Smooth muscle cell (in vitro differentiated cells): ENCODE measurements around the gene MS4A18. TPM values are rescaled to one million over a fixed set of nuclear protein-coding genes. Genes with fewer than 3 reads are reported as not detected.
"Not testable (repeated sequence)": the region's sequence is repeated elsewhere in the genome, so short reads cannot be mapped to it uniquely, and the experiment has no call there.

ENCODE experiments used
- DNase-seq: peaks from one replicate; lab custom pipeline; 2025; ENCODE audit not compliant: unreplicated experiment; lab: John Stamatoyannopoulos, UW
- H2AFZ ChIP-seq: fragments of 200-600 bp; sonication (generic); 2 replicates; pipeline ENCODE4 v1.6.0; 2016; ENCODE audit warnings: antibody characterized with exemption, low read depth, mild to moderate bottlenecking
- H3F3A ChIP-seq: fragments of 200-600 bp; sonication (generic); 2 replicates; pipeline ENCODE4 v1.6.0; 2017; ENCODE audit warnings: antibody characterized with exemption, low read depth
- H3K27ac ChIP-seq: fragments of 200-600 bp; sonication (generic); 2 replicates; pipeline ENCODE4 v1.5.1; 2016; ENCODE audit warnings: low read depth, mild to moderate bottlenecking
- H3K27me3 ChIP-seq: fragments of 200-600 bp; sonication (generic); 2 replicates; pipeline ENCODE4 v1.6.1; 2016; ENCODE audit warnings: low read depth, mild to moderate bottlenecking
- H3K36me3 ChIP-seq: fragments of 200-600 bp; sonication (generic); 2 replicates; pipeline ENCODE4 v1.5.1; 2016; ENCODE audit warnings: low read depth
- H3K4me1 ChIP-seq: fragments of 200-600 bp; sonication (generic); 2 replicates; pipeline ENCODE4 v1.5.1; 2016; ENCODE audit warnings: low read depth
- H3K4me2 ChIP-seq: fragments of 200-600 bp; sonication (generic); 2 replicates; pipeline ENCODE4 v1.6.0; 2016; ENCODE audit warnings: mild to moderate bottlenecking
- H3K4me3 ChIP-seq: fragments of 200-600 bp; sonication (generic); 2 replicates; pipeline ENCODE4 v1.5.1; 2016; ENCODE audit warnings: mild to moderate bottlenecking
- H3K79me2 ChIP-seq: fragments of 200-600 bp; sonication (generic); 2 replicates; pipeline ENCODE4 v1.6.0; 2016; ENCODE audit warnings: low read depth, mild to moderate bottlenecking
- H3K9ac ChIP-seq: fragments of 200-600 bp; sonication (generic); 2 replicates; pipeline ENCODE4 v1.6.0; 2016; ENCODE audit warnings: low read depth
- H3K9me3 ChIP-seq: fragments of 200-600 bp; sonication (generic); replicated peaks from 2 replicates; pipeline ENCODE4 v1.5.1; 2016; ENCODE audit warnings: low read depth
- H4K20me1 ChIP-seq: fragments of 200-600 bp; sonication (generic); 2 replicates; pipeline ENCODE4 v1.6.0; 2016; ENCODE audit warnings: low read depth
- CTCF ChIP-seq: fragments of 200-600 bp; sonication (generic); IDR thresholded peaks from 2 replicates; pipeline ENCODE4 v1.5.1; 2017; ENCODE audit warnings: borderline replicate concordance, mild to moderate bottlenecking, antibody characterized with exemption; ENCODE audit not compliant: insufficient read depth, poor library complexity, severe bottlenecking
- WGBS: methylation state at CpG from one replicate; pipeline ENCODE4 v1.1.7; 2016; ENCODE audit warnings: low lambda C conversion rate; 5-methylcytosine and 5-hydroxymethylcytosine counted together
- polyA plus RNA-seq: library from polyadenylated mRNA; unstranded; fragments of >200 nt; fragmentation: Nextera tagmentation; extraction: Ambion mirVana; gene quantifications from 2 replicates; pipeline ENCODE4 v1.2.1, GENCODE V29; 2016
- total RNA-seq: library from RNA; depleted of rRNA; stranded (reverse); fragments of >200 nt; gene quantifications from 2 replicates; pipeline ENCODE4 v1.2.3, GENCODE V29; 2014

Gene MS4A18
- not detected in 2 replicates for total RNA-seq
- polyA plus RNA-seq, result not detected in 2 replicates

- WGBS, result 84% methylated on average over 3 of the region's 3 CpGs
- H3K36me3 ChIP-seq, result no peaks in the 10 kb centered on the region
- H3K9ac ChIP-seq, result no peak within 1 kb of the TSS
- no peaks in the 10 kb centered on the region for H3F3A ChIP-seq
- DNase-seq, result no peak
- H3K9me3 ChIP-seq, result no peaks in the 10 kb centered on the region
- no peak within 1 kb of the TSS for H3K4me3 ChIP-seq
- no peak within 1 kb of the TSS for H2AFZ ChIP-seq
- H3K27me3 ChIP-seq, result no peaks in the 10 kb centered on the region
- no peak within 1 kb of the TSS for H3K27ac ChIP-seq
- H3K79me2 ChIP-seq, result no peaks in the 10 kb centered on the region
- no peak within 1 kb of the TSS for H3K4me2 ChIP-seq
- H3K4me1 ChIP-seq, result no peaks in the 10 kb centered on the region
- no peaks in the 10 kb centered on the region for H4K20me1 ChIP-seq
- no peak for TF ChIP-seq CTCF
These were observed at the start of gene MS4A18 for GRCh38 chr11:60724420-60724819. MS4A18 (plus strand) TSS chr11:60724720.

- H2AFZ ChIP-seq, H3K79me2 ChIP-seq, H3K9me3 ChIP-seq, H3K9ac ChIP-seq, DNase-seq, H3K27me3 ChIP-seq, H3F3A ChIP-seq, H3K4me2 ChIP-seq, H3K4me1 ChIP-seq, H3K4me3 ChIP-seq, H3K27ac ChIP-seq, H4K20me1 ChIP-seq, H3K36me3 ChIP-seq: not testable (repeated sequence)
- WGBS, result 87% methylated on average over 2 of the region's 2 CpGs
These were observed 46.3 kb upstream of the MS4A18 start for GRCh38 chr11:60678231-60678630.

- H3K4me2 ChIP-seq, result no peak overlapping the region
- no peaks in the 10 kb centered on the region for H3K79me2 ChIP-seq
- H3K9ac ChIP-seq, result no peak overlapping the region
- H3K27me3 ChIP-seq, result no peaks in the 10 kb centered on the region
- H4K20me1 ChIP-seq, result no peaks in the 10 kb centered on the region
- no peaks in the 10 kb centered on the region for H3K36me3 ChIP-seq
- no peaks in the 10 kb centered on the region for H3K9me3 ChIP-seq
- no peak overlapping the region for H3K27ac ChIP-seq
- TF ChIP-seq CTCF, result no peak
- no peaks in the 10 kb centered on the region for H3K4me1 ChIP-seq
- no peak overlapping the region for H3K4me3 ChIP-seq
- no peaks in the 10 kb centered on the region for H3F3A ChIP-seq
- DNase-seq, result no peak
- no peak overlapping the region for H2AFZ ChIP-seq
These were observed 44.6 kb upstream of the MS4A18 start for GRCh38 chr11:60679879-60680278.

- Histone ChIP-seq H4K20me1 (no peaks in the 10 kb centered on the region), H3K27ac (no peak overlapping the region), H3K9ac (no peak overlapping the region), H3K79me2 (no peaks in the 10 kb centered on the region), H2AFZ (no peak overlapping the region), H3K4me2 (no peak overlapping the region), H3F3A (no peaks in the 10 kb centered on the region), H3K36me3 (no peaks in the 10 kb centered on the region), H3K9me3 (no peaks in the 10 kb centered on the region), H3K27me3 (no peaks in the 10 kb centered on the region), H3K4me1 (no peaks in the 10 kb centered on the region), H3K4me3 (no peak overlapping the region)
- no peak for DNase-seq
- WGBS, result 60% methylated on average over 3 of the region's 3 CpGs
- no peak for TF ChIP-seq CTCF
These were observed 43.9 kb upstream of the MS4A18 start for GRCh38 chr11:60680455-60681119.

GRCh38 chr11:60684541-60684848, 40.0 kb upstream of the MS4A18 start:
- not testable (repeated sequence) for H3F3A ChIP-seq, H3K79me2 ChIP-seq, H3K4me1 ChIP-seq, H3K9ac ChIP-seq, DNase-seq, H3K27me3 ChIP-seq, H3K4me3 ChIP-seq, H2AFZ ChIP-seq, H3K4me2 ChIP-seq, H4K20me1 ChIP-seq, H3K27ac ChIP-seq, H3K9me3 ChIP-seq, H3K36me3 ChIP-seq
- WGBS, result 78% methylated on average over 2 of the region's 2 CpGs
